HL-60 (cell line): ENCODE measurements around the gene SGK1.
"Not testable (repeated sequence)": the region's sequence is repeated elsewhere in the genome, so short reads cannot be mapped to it uniquely, and the experiment has no call there.

ENCODE experiments used
- DNase-seq, 2 experiments: peaks; one replicate each; pipeline ENCODE4 v3.0.0-alpha.2; 2010 to 2020; ENCODE audit warnings: low read depth in 1 of 2, low spot score in 1 of 2
- H3K27ac ChIP-seq: fragments of 250-450 bp; sonication (Bioruptor Pico); replicated peaks from 2 replicates; pipeline ENCODE4 v1.5.1; 2020; ENCODE audit warnings: mild to moderate bottlenecking, moderate library complexity
- H3K27me3 ChIP-seq: fragments of 250-450 bp; sonication (Bioruptor Pico); 2 replicates; pipeline ENCODE4 v1.5.1; 2021; ENCODE audit warnings: mild to moderate bottlenecking, moderate library complexity; ENCODE audit not compliant: insufficient read depth, poor library complexity, severe bottlenecking
- H3K4me3 ChIP-seq: replicated peaks from 2 replicates; pipeline ENCODE4 v1.5.1; 2011; ENCODE audit warnings: mild to moderate bottlenecking, control low read depth, low read length; ENCODE audit not compliant: insufficient read depth
- CTCF ChIP-seq: IDR thresholded peaks from one replicate; pipeline ENCODE4 v1.5.1; 2011; ENCODE audit warnings: low read length, control low read depth, inconsistent platforms; ENCODE audit not compliant: insufficient read depth
- GABPA ChIP-seq: IDR thresholded peaks from 2 replicates; pipeline ENCODE4 v1.6.1; 2012; ENCODE audit warnings: low read depth
- POLR2AphosphoS5 ChIP-seq: IDR thresholded peaks from 2 replicates; pipeline ENCODE4 v1.6.1; 2012; ENCODE audit warnings: low read depth
- REST ChIP-seq: IDR thresholded peaks from 2 replicates; pipeline ENCODE4 v1.6.1; 2012; ENCODE audit warnings: low read depth; ENCODE audit not compliant: insufficient replicate concordance
- SPI1 ChIP-seq: IDR thresholded peaks from 2 replicates; pipeline ENCODE4 v1.6.1; 2012; ENCODE audit warnings: low read depth, mild to moderate bottlenecking, borderline replicate concordance

Gene SGK1

GRCh38 chr6:134256862-134257261, 61.0 kb downstream of the SGK1 start:
- no peak for DNase-seq
- Histone ChIP-seq H3K27ac (no peak overlapping the region), H3K27me3 (no peaks in the 10 kb centered on the region), H3K4me3 (no peak overlapping the region)
- TF ChIP-seq GABPA = no peak
- TF ChIP-seq CTCF = no peak
- TF ChIP-seq SPI1 = no peak
- TF ChIP-seq POLR2AphosphoS5 = no peak
- no peak for TF ChIP-seq REST

GRCh38 chr6:134255280-134255679, 62.6 kb downstream of the SGK1 start:
- H3K27me3 ChIP-seq, DNase-seq, H3K4me3 ChIP-seq, H3K27ac ChIP-seq: not testable (repeated sequence)

- TF ChIP-seq SPI1 = no peak
- no peak for TF ChIP-seq GABPA
- no peak for TF ChIP-seq CTCF
- DNase-seq = no peak
- Histone ChIP-seq H3K27ac (no peak overlapping the region), H3K4me3 (no peak overlapping the region), H3K27me3 (no peaks in the 10 kb centered on the region)
Measured at GRCh38 chr6:134254118-134254517, 63.8 kb downstream of the SGK1 start.

- Histone ChIP-seq H3K4me3 (no peak overlapping the region), H3K27ac (no peak overlapping the region), H3K27me3 (no peaks in the 10 kb centered on the region)
- no peak for DNase-seq
- TF ChIP-seq CTCF (no peak), REST (no peak), SPI1 (no peak), GABPA (no peak), POLR2AphosphoS5 (no peak)
Measured at GRCh38 chr6:134253681-134254080, 64.2 kb downstream of the SGK1 start.

- DNase-seq = no peak
- TF ChIP-seq CTCF (no peak), GABPA (no peak), REST (no peak), SPI1 (no peak), POLR2AphosphoS5 (no peak)
- Histone ChIP-seq H3K4me3 (no peak overlapping the region), H3K27me3 (no peaks in the 10 kb centered on the region), H3K27ac (no peak overlapping the region)
Measured at GRCh38 chr6:134251320-134251719, 66.6 kb downstream of the SGK1 start.
